Suppressor macrophage (primary cell): ENCODE results near the gene CSNK1D.
A peak's percentile ranks its signal among the peaks of the same experiment; 100 is the strongest.
"Not testable (repeated sequence)": the region's sequence is repeated elsewhere in the genome, so short reads cannot be mapped to it uniquely, and the experiment has no call there.

Experiments used
- DNase-seq, 4 experiments: peaks; one replicate each; pipeline ENCODE4 v3.0.0-alpha.2; 2020 to 2022

The CSNK1D gene

GRCh38 chr17:82272495-82273326, 789 bp downstream of the CSNK1D start:
- peak; percentile 30 to 69 (median 59) for DNase-seq

DNA sequence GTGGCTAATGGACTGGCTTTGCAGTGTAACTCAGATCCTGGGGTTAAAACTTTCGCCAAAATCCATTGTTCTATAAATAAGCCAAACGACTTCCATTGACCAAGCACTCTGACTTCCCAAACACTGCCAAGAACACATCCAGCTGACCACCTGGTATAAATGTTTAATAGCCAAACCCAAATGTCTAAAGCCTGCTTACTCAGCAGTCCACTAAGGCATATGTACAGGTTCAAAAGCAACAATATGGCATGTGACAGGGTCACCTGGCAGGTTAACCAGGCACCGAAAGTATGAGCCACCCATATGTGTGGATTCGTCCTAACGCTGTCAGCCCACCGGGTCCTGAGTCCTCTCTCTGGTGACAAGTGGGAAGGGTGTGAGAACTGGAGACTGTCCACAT, 2.1 kb downstream of the CSNK1D start:
- DNase-seq, result no peak

DNA sequence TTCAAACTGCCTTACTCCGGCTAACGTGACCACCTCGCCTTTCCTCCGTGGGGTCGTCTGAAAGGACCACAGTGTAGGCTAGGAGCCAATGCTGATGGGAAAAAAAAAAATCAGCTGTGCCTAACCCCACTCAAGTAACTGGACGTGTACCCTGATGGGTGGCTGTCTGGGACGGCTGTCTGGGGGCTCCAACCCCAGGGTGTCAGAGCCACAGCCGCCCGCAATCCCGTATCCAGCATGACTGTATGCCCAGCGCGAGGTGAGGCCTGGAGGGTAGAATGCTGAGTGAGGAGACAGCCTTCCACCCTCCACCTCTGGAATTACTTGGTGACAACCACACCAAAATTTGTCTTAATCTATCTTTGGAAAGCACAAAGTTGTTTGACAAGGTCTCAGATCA, 2.8 kb downstream of the CSNK1D start:
- no peak for DNase-seq

GRCh38 chr17:82269882-82270500, 3.5 kb downstream of the CSNK1D start:
- DNase-seq, result no peak

- no peak for DNase-seq
Observed at GRCh38 chr17:82269138-82269881, 4.2 kb downstream of the CSNK1D start.

DNA sequence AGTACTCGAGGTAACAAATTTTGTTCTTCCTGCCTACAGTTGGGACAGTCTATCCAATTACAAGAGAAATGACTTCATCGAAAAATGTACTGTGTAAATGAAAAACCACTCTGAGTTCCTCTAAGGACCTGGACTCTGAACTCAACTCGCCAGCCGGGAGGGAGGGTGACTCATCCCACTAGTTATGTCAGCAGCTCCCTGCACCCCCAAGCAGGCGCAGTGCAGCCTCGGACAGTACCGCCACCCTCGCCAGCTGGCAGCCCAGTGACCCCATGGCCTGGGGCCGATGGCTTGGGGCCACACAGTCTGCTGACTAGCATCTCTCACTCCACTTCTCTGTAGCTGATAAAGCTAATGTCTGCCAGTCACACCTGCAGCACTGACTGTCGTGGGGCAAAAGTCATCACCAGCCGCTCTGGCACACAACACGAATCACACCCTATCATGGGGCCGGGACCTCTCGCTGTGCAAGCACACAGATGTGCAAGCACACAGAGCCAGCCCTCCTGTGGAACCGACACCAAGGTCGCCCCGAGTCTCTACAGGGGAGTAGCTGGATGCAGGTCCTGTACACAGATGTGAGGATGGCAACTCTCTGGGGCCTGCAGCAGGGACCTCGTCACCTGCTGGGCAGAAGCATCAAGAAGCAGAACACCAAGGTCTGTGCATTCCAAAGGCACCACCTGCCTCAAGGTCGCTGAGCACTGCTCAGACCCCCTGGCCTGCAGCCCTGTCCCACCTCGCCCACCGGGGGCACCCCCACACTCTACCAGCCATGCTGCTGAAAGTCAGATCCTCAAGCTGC, 5.7 kb downstream of the CSNK1D start:
- DNase-seq, result peak; percentile 93 to 96 (median 94)

DNA sequence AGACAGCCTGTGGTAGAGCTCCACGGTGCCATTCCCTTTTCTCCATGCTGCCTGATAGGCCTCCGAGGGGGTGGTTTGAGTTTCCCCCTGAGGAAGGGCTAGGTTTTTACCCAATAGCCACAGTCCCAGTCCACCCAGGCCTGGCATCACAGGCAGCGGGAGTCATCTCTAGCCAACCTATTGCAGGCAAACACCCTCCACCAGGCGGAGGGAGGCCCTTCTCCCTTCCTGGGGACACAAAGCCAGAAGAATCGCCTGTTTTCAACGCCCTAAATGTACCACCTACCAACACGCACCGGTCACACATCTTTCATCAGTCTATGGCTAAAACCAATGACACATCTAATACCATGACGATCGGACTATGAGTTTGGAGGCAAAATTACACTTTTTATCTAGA, 7.4 kb downstream of the CSNK1D start:
- no peak for DNase-seq

GRCh38 chr17:82263641-82264040, 9.9 kb downstream of the CSNK1D start:
- no peak for DNase-seq

GRCh38 chr17:82262344-82262743, 11.2 kb downstream of the CSNK1D start:
- no peak for DNase-seq

DNA sequence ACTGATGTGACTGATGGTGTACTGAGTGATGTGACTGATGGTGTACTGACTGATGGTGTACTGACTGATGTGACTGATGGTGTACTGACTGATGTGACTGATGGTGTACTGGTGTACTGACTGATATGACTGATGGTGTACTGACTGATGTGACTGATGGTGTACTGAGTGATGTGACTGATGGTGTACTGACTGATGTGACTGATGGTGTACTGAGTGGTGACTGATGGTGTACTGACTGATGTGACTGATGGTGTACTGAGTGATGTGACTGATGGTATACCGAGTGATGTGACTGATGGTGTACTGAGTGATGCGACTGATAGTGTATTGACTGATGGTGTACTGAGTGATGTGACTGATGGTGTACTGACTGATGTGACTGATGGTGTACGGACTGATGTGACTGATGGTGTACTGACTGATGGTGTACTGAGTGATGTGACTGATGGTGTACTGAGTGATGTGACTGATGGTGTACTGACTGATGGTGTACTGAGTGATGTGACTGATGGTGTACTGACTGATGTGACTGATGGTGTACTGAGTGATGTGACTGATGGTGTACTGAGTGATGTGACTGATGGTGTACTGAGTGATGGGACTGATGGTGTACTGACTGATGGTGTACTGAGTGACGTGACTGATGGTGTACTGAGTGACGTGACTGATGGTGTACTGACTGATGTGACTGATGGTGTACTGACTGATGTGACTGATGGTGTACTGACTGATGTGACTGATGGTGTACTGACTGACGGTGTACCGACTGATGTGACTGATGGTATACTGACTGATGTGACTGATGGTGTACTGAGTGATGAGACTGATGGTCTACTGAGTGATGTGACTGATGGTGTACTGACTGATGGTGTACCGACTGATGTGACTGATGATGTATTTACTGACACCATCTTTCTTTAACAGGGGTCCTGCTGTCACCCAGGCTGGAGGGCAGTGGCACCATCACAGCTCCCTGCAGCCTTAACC, 13.2 kb downstream of the CSNK1D start:
- not testable (repeated sequence) for DNase-seq

DNA sequence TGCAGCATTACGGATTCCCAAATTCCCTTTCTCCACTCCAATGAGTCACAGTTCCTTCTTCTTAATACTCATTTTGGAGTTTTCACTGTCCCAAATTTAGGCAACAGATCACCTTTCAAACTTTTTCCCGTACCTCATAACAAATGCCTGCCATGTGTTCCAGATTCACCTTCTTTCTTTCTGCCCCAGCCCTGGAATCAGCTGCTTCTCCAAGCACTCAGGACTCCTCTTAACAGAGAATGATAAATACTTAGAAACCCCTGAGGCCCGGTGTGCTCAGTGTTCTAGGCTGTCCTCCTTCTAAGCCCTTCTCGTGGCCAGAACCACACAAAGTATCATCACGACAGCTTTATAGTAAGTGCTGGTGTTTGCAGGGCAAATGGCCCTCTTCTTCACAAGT, 14.9 kb downstream of the CSNK1D start:
- DNase-seq, result no peak

- no peak for DNase-seq
Observed at GRCh38 chr17:82257473-82257872, 16.0 kb downstream of the CSNK1D start.

GRCh38 chr17:82256242-82256885, 17.1 kb downstream of the CSNK1D start:
- no peak for DNase-seq

- DNase-seq, result no peak
Observed at GRCh38 chr17:82255402-82255972, 18.0 kb downstream of the CSNK1D start.

DNA sequence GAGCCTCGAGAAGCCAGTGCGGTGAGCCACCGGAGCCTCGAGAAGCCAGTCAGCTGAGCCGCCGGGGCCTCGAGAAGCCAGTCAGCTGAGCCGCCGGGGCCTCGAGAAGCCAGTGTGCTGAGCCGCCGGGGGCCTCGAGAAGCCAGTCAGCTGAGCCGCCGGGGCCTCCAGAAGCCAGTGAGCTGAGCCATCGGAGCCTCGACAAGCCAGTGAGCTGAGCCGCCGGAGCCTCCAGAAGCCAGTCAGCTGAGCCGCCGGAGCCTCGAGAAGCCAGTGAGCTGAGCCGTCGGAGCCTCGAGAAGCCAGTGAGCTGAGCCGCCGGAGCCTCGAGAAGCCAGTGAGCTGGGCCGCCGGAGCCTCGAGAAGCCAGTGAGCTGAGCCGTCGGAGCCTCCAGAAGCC, 18.8 kb downstream of the CSNK1D start:
- DNase-seq, result not testable (repeated sequence)

DNA sequence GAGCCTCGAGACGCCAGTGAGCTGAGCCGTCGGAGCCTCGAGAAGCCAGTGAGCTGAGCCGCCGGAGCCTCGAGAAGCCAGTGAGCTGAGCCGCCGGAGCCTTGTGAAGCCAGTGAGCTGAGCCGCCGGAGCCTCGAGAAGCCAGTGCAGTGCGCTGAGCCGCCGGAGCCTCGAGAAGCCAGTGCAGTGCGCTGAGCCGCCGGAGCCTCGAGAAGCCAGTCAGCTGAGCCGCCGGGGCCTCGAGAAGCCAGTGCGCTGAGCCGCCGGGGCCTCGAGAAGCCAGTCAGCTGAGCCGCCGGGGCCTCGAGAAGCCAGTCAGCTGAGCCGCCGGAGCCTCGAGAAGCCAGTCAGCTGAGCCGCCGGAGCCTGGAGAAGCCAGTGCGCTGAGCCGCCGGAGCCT, 19.4 kb downstream of the CSNK1D start:
- DNase-seq, result not testable (repeated sequence)

GRCh38 chr17:82253179-82253544, 20.3 kb downstream of the CSNK1D start:
- DNase-seq, result no peak

DNA sequence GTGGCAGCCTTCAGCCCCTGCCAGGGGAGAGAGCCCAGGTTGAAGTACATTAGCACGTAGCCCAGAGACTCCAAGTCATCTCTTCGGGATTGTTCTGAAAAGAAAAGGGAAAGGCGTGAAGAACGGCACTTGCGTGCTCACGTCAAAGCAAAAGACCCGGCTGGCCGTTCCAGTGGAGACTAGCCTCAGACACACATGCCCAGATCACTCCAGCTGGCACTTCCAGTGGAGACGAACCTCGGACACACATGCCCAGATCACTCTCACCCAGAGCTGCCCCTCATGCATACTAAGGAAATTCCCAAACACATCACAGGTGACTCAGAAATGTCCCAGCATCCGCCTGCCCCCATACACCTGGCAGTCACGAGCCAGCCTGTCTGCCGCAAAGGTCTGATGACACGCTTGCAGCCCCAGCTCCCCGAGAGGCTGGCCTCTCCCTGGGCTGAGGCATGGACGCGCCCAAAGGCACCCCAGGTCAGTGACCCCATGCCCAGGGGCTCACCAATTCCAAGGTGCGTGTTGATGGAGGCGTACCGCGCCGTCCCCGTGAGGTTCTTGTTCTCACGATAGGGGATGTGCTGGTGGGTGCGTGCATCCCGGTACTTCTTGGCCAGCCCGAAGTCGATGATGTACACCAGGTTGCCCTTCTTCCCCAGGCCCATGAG, 20.9 kb downstream of the CSNK1D start:
- DNase-seq, result no peak

DNA sequence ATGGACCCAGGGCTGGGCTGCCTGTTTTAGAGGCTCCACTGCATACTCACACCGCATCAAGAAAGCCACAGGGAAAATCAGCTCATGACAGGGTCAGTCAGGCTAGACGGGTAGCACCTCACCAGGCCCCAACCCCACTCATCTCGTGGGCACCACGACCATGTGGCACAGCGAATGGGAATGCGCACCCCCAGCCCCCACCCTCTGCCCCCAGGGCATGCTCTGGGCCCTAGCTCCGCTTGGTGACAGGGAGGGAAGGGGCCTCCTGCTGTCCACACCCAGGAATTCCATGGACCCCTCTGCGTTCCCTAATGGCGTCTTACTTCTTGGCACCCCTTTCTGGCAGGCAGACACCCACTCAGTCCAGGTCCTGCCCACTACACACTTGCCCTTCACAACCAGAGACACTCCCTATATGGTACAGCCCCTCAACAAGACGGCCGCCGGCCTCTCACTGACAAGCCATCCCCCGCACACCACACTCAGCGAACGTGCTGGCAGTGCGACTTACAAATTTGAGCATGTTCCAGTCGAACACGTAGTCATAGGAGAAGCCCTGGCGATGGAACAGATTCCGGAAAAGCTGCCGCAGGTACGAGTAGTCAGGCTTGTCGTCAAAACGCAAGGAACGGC, 22.5 kb downstream of the CSNK1D start:
- DNase-seq, result no peak
